Measurements from ENCODE around the gene NR3C2. TPM values are rescaled to one million over a fixed set of nuclear protein-coding genes. Genes with fewer than 3 reads are reported as not detected.

Gene NR3C2
- polyA plus RNA-seq, 1 experiment = 0.18 TPM

GRCh38 chr4:148412460-148412994 is 29.7 kb downstream of the NR3C2 start:
- CTCF ChIA-PET = no interaction called here

GRCh38 chr4:148405161-148405893 is 36.9 kb downstream of the NR3C2 start:
- TF ChIP-seq CTCF (IDR thresholded peaks at IDR 0.05; ENCODE audit: insufficient read depth, low read depth, low read length) = no peak
- Histone ChIP-seq H3K36me3 (ENCODE audit: control insufficient read depth, insufficient read depth, low read length) (no peaks in the 10 kb centered on the region), H3K4me3 (ENCODE audit: low read depth, low read length) (no peak overlapping the region), H3K27me3 (ENCODE audit: control insufficient read depth, insufficient read depth, low read length) (no peaks in the 10 kb centered on the region)
- no peak for DNase-seq (ENCODE audit: low read depth)
- ChIA-PET POLR2A (no interaction called here), CTCF (no interaction called here)

More at GRCh38 chr4:148412460-148412994, 29.7 kb downstream of the NR3C2 start:
- POLR2A ChIA-PET = no interaction called here
- no peaks in the 10 kb centered on the region for H3K36me3 ChIP-seq (ENCODE audit: control insufficient read depth, insufficient read depth, low read length)
- DNase-seq (ENCODE audit: low read depth) = no peak
- TF ChIP-seq CTCF (IDR thresholded peaks at IDR 0.05; ENCODE audit: insufficient read depth, low read depth, low read length) = no peak
- H3K4me3 ChIP-seq (ENCODE audit: low read depth, low read length) = no peak overlapping the region
- H3K27me3 ChIP-seq (ENCODE audit: control insufficient read depth, insufficient read depth, low read length) = no peaks in the 10 kb centered on the region

GRCh38 chr4:148398988-148399387 is 43.2 kb downstream of the NR3C2 start:
- Histone ChIP-seq H3K4me3 (ENCODE audit: low read depth, low read length) (no peak overlapping the region), H3K36me3 (ENCODE audit: control insufficient read depth, insufficient read depth, low read length) (no peaks in the 10 kb centered on the region), H3K27me3 (ENCODE audit: control insufficient read depth, insufficient read depth, low read length) (no peaks in the 10 kb centered on the region)
- no peak for TF ChIP-seq CTCF (IDR thresholded peaks at IDR 0.05; ENCODE audit: insufficient read depth, low read depth, low read length)
- ChIA-PET CTCF (no interaction called here), POLR2A (no interaction called here)
- no peak for DNase-seq (ENCODE audit: low read depth)

- no peak for TF ChIP-seq CTCF (IDR thresholded peaks at IDR 0.05; ENCODE audit: insufficient read depth, low read depth, low read length)
- ChIA-PET POLR2A (no interaction called here), CTCF (no interaction called here)
- Histone ChIP-seq H3K27me3 (ENCODE audit: control insufficient read depth, insufficient read depth, low read length) (no peaks in the 10 kb centered on the region), H3K4me3 (ENCODE audit: low read depth, low read length) (no peak overlapping the region), H3K36me3 (ENCODE audit: control insufficient read depth, insufficient read depth, low read length) (no peaks in the 10 kb centered on the region)
- no peak for DNase-seq (ENCODE audit: low read depth)
Measured at GRCh38 chr4:148397771-148398170, 44.4 kb downstream of the NR3C2 start.

GRCh38 chr4:148396986-148397673 is 45.1 kb downstream of the NR3C2 start:
- Histone ChIP-seq H3K36me3 (ENCODE audit: control insufficient read depth, insufficient read depth, low read length) (no peaks in the 10 kb centered on the region), H3K27me3 (ENCODE audit: control insufficient read depth, insufficient read depth, low read length) (no peaks in the 10 kb centered on the region), H3K4me3 (ENCODE audit: low read depth, low read length) (no peak overlapping the region)
- no peak for TF ChIP-seq CTCF (IDR thresholded peaks at IDR 0.05; ENCODE audit: insufficient read depth, low read depth, low read length)
- DNase-seq (ENCODE audit: low read depth) = no peak
- ChIA-PET POLR2A (no interaction called here), CTCF (interaction anchor here (1.5 kb wide), 1 partner anchor 11 kb away, joined by 3 read pairs; no protein-coding TSS in a partner anchor)
